ENCODE results near the gene GLP1R. TPM values are rescaled to one million over a fixed set of nuclear protein-coding genes. Genes with fewer than 3 reads are reported as not detected.

Gene GLP1R
- total RNA-seq, 2 donors from 2014 or later: 0.15 TPM; not detected in 1

DNA sequence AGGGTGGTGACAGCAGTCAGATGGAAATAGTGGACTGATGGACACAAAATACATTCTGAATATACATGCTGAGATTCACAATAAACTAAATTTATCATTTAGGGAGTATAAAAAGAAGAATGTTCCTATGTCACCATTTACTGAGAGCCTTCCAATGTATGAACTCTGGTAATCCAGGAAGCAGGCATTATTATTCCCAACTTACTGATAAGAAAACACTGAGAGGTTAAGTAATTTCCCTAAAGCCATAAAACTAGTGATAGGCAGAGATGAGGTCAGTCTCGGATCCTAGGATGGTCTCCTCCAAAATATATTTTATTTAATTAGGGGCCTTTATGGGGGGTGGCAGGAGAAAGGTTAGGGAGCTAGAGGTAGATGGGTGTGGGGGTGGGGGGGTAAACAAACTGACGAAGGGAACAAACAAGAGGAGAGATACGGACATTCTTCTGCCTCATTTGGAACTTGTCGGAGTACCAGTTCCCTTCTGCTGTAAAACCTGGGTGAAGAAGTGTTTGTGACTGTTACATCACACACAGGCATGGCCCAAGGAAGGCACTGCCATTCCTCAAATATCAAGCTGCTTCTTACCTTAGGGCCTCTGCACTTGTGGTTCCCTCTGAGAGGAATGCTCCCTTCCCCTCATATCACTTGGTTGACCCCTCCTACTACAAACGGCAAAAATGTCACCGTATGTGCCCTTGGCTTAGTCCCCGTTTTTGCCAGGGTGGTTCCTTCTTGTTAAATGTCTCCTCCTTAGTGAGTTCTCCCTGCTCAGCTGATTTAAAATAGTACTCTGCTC, 59.7 kb downstream of the GLP1R start:
- H3K36me3 ChIP-seq (ENCODE audit: control insufficient read depth, insufficient read depth, low read length): peaks cover 14% of the 10 kb centered on the region
- 91 to 97% methylated on average over 3 to 7 of the region's 7 CpGs for WGBS, 2 experiments (ENCODE audit: insufficient coverage in 1 of 2, insufficient read length in 1 of 2)
- peaks cover 7% of the 10 kb centered on the region for H3K4me1 Mint-ChIP-seq
- H3K4me1 ChIP-seq (ENCODE audit: control insufficient read depth, insufficient read depth, low read length): no peaks in the 10 kb centered on the region
- H3K9me3 Mint-ChIP-seq: no peaks in the 10 kb centered on the region
- no peak overlapping the region for H3K27ac ChIP-seq (ENCODE audit: low read depth, low read length)
- H3K27me3 Mint-ChIP-seq (ENCODE audit: insufficient read depth): peaks cover 1% of the 10 kb centered on the region
- TF ChIP-seq, protein P1, sequence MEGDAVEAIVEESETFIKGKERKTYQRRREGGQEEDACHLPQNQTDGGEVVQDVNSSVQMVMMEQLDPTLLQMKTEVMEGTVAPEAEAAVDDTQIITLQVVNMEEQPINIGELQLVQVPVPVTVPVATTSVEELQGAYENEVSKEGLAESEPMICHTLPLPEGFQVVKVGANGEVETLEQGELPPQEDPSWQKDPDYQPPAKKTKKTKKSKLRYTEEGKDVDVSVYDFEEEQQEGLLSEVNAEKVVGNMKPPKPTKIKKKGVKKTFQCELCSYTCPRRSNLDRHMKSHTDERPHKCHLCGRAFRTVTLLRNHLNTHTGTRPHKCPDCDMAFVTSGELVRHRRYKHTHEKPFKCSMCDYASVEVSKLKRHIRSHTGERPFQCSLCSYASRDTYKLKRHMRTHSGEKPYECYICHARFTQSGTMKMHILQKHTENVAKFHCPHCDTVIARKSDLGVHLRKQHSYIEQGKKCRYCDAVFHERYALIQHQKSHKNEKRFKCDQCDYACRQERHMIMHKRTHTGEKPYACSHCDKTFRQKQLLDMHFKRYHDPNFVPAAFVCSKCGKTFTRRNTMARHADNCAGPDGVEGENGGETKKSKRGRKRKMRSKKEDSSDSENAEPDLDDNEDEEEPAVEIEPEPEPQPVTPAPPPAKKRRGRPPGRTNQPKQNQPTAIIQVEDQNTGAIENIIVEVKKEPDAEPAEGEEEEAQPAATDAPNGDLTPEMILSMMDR (conservative IDR thresholded peaks at IDR 0.05): no peak
- no peak overlapping the region for H3K4me3 Mint-ChIP-seq
- no peak overlapping the region for H3K27ac Mint-ChIP-seq
- H3K27me3 ChIP-seq (ENCODE audit: control insufficient read depth, insufficient read depth, low read length, poor library complexity, severe bottlenecking): peaks cover 1% of the 10 kb centered on the region
- no peak overlapping the region for H3K4me3 ChIP-seq (ENCODE audit: low read length)
- no peak overlapping the region for H3K9ac ChIP-seq (ENCODE audit: extremely low read depth, low read length, poor library complexity, severe bottlenecking)
- no peaks in the 10 kb centered on the region for H3K9me3 ChIP-seq (ENCODE audit: control insufficient read depth, low read length)
- DNase-seq: no peak
- H3K36me3 Mint-ChIP-seq (ENCODE audit: low read depth): peaks cover 4% of the 10 kb centered on the region

DNA sequence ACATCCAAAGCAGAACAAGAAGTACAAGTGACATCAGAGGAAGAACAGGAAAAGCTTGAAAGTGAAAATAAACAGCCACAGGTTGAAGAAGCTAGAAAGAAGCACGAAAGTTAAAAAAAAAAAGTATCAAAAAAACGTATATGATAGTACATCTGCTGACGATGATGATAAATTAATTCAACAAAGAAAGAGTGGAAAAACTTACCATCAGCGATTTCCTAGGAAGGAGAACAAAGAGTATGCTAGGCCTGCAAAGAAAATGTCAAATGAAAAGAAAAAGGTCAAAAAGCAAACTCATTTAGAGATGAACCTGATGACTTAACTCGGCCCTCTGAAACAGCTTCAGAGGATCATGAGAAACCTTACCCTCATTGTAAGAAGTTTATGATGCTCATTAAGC, 62.7 kb downstream of the GLP1R start:
- no peak for DNase-seq
- Histone ChIP-seq H3K36me3 (ENCODE audit: control insufficient read depth, insufficient read depth, low read length) (peaks cover 14% of the 10 kb centered on the region), H3K27ac (ENCODE audit: low read depth, low read length) (no peak overlapping the region), H3K4me1 (ENCODE audit: control insufficient read depth, insufficient read depth, low read length) (no peaks in the 10 kb centered on the region), H3K9me3 (ENCODE audit: control insufficient read depth, low read length) (no peaks in the 10 kb centered on the region), H3K27me3 (ENCODE audit: control insufficient read depth, insufficient read depth, low read length, poor library complexity, severe bottlenecking) (peaks cover 18% of the 10 kb centered on the region), H3K4me3 (ENCODE audit: low read length) (no peak overlapping the region), H3K9ac (ENCODE audit: extremely low read depth, low read length, poor library complexity, severe bottlenecking) (no peak overlapping the region)
- no peak overlapping the region for H3K4me3 Mint-ChIP-seq
- H3K36me3 Mint-ChIP-seq (ENCODE audit: low read depth): no peaks in the 10 kb centered on the region
- TF ChIP-seq, protein P1 (conservative IDR thresholded peaks at IDR 0.05): no peak
- H3K27ac Mint-ChIP-seq: no peak overlapping the region
- H3K4me1 Mint-ChIP-seq: peaks cover 18% of the 10 kb centered on the region
- H3K27me3 Mint-ChIP-seq (ENCODE audit: insufficient read depth): peaks cover 13% of the 10 kb centered on the region
- no peaks in the 10 kb centered on the region for H3K9me3 Mint-ChIP-seq
- 94 to 97% methylated on average over 5 of the region's 5 CpGs for WGBS, 2 experiments (ENCODE audit: insufficient coverage in 1 of 2, insufficient read length in 1 of 2)

DNA sequence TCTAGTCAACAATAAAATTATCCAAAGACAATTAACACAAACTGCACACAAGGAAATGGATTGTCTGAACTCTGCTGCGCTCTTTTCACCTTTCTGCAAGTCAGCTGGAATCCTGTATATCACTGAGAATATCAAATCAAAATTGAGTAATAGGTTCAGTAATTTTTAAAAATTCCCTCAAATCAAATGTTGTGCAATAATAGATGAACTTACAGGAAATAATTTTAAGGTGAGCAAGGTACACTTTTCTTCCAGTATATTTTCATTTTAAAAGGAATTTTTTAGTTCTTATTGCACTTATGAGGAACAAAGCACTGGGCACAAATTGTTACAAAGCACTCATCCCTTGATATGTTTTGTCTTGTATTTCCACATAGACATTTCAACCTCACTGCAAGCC, 65.2 kb downstream of the GLP1R start:
- Histone ChIP-seq H3K36me3 (ENCODE audit: control insufficient read depth, insufficient read depth, low read length) (peaks cover 14% of the 10 kb centered on the region), H3K9me3 (ENCODE audit: control insufficient read depth, low read length) (no peaks in the 10 kb centered on the region), H3K4me1 (ENCODE audit: control insufficient read depth, insufficient read depth, low read length) (no peaks in the 10 kb centered on the region), H3K4me3 (ENCODE audit: low read length) (peak overlapping the region; percentile 90), H3K9ac (ENCODE audit: extremely low read depth, low read length, poor library complexity, severe bottlenecking) (no peak overlapping the region), H3K27me3 (ENCODE audit: control insufficient read depth, insufficient read depth, low read length, poor library complexity, severe bottlenecking) (peaks cover 30% of the 10 kb centered on the region), H3K27ac (ENCODE audit: low read depth, low read length) (no peak overlapping the region)
- H3K4me3 Mint-ChIP-seq: peak overlapping the region; percentile 71
- H3K9me3 Mint-ChIP-seq: no peaks in the 10 kb centered on the region
- H3K36me3 Mint-ChIP-seq (ENCODE audit: low read depth): no peaks in the 10 kb centered on the region
- no peak overlapping the region for H3K27ac Mint-ChIP-seq
- H3K4me1 Mint-ChIP-seq: peaks cover 20% of the 10 kb centered on the region
- H3K27me3 Mint-ChIP-seq (ENCODE audit: insufficient read depth): peaks cover 31% of the 10 kb centered on the region
- 75% methylated on average over 1 of the region's 1 CpG; no CpG with 5 or more reads in 1 of the 2 experiments for WGBS, 2 experiments (ENCODE audit: insufficient coverage in 1 of 2, insufficient read length in 1 of 2)
- no peak for DNase-seq
- TF ChIP-seq, protein P1 (conservative IDR thresholded peaks at IDR 0.05): no peak

All from endodermal cell (in vitro differentiated cells).